Epithelial cell of proximal tubule (primary cell): ENCODE data around the gene GDPD4. TPM values are rescaled to one million over a fixed set of nuclear protein-coding genes. Genes with fewer than 3 reads are reported as not detected.

Experiments
- DNase-seq: peaks from one replicate; pipeline ENCODE4 v3.0.0-alpha.2; 2011; ENCODE audit warnings: low read depth
- H3K4me3 ChIP-seq: 2 replicates; pipeline ENCODE4 v1.5.1; 2011; ENCODE audit warnings: low read depth, mild to moderate bottlenecking, low read length
- CTCF ChIP-seq: conservative IDR thresholded peaks from 2 replicates; pipeline ENCODE4 v1.5.1; 2012; ENCODE audit warnings: low read depth, mild to moderate bottlenecking, low read length
- total RNA-seq: library from RNA; depleted of rRNA; stranded (reverse); fragments of >200 nt; gene quantifications from 2 replicates; pipeline ENCODE4 v1.2.3, GENCODE V29; 2015

Gene GDPD4
- total RNA-seq, 1 donor from 2014 or later = not detected

GRCh38 chr11:77175869-77176539 is 125.5 kb downstream of the GDPD4 start:
- no peak overlapping the region for H3K4me3 ChIP-seq
- no peak for TF ChIP-seq CTCF
- DNase-seq = no peak

- no peak overlapping the region for H3K4me3 ChIP-seq
- DNase-seq = no peak
- TF ChIP-seq CTCF = no peak
Observed at GRCh38 chr11:77175021-77175842, 126.3 kb downstream of the GDPD4 start.

GRCh38 chr11:77174559-77174958 is 126.9 kb downstream of the GDPD4 start:
- no peak for TF ChIP-seq CTCF
- DNase-seq = no peak
- H3K4me3 ChIP-seq = no peak overlapping the region

- no peak overlapping the region for H3K4me3 ChIP-seq
- TF ChIP-seq CTCF = no peak
- DNase-seq = no peak
Observed at GRCh38 chr11:77173494-77173893, 128.0 kb downstream of the GDPD4 start.

GRCh38 chr11:77172666-77172982 is 128.9 kb downstream of the GDPD4 start:
- DNase-seq = no peak
- no peak for TF ChIP-seq CTCF
- H3K4me3 ChIP-seq = no peak overlapping the region

- TF ChIP-seq CTCF = no peak
Observed at GRCh38 chr11:77171885-77172665, 129.4 kb downstream of the GDPD4 start.

More at GRCh38 chr11:77171885-77172665, 129.4 kb downstream of the GDPD4 start:
- H3K4me3 ChIP-seq = no peak overlapping the region
- no peak for DNase-seq
